Right kidney (tissue), 9 donors: Measurements from ENCODE around the gene PRKG1.
A peak's percentile ranks its signal among the peaks of the same experiment; 100 is the strongest.

ENCODE experiments used
- DNase-seq: peaks from one replicate; pipeline ENCODE4 v3.0.0-alpha.2; 2016
- long read RNA-seq, 8 donors: transcript quantifications; one replicate each; lab custom pipeline, GENCODE V29; 2026

Gene PRKG1
- long read RNA-seq, donor 1, result 0 reads
- long read RNA-seq, donor 2, result 0 reads
- long read RNA-seq, donor 3, result 0 reads
- long read RNA-seq, donor 4, partial matches to known transcripts, result 32 of 32 reads
- long read RNA-seq, donor 4, other reads (novel, unspliced or antisense), result 0 of 32 reads
- long read RNA-seq, donor 5, partial matches to known transcripts, result 6 of 6 reads
- long read RNA-seq, donor 5, other reads (novel, unspliced or antisense), result 0 of 6 reads
- long read RNA-seq, donor 6, result 0 reads
- long read RNA-seq, donor 7, partial matches to known transcripts, result 8 of 8 reads
- long read RNA-seq, donor 7, other reads (novel, unspliced or antisense), result 0 of 8 reads
- long read RNA-seq, donor 8, result 0 reads

DNA sequence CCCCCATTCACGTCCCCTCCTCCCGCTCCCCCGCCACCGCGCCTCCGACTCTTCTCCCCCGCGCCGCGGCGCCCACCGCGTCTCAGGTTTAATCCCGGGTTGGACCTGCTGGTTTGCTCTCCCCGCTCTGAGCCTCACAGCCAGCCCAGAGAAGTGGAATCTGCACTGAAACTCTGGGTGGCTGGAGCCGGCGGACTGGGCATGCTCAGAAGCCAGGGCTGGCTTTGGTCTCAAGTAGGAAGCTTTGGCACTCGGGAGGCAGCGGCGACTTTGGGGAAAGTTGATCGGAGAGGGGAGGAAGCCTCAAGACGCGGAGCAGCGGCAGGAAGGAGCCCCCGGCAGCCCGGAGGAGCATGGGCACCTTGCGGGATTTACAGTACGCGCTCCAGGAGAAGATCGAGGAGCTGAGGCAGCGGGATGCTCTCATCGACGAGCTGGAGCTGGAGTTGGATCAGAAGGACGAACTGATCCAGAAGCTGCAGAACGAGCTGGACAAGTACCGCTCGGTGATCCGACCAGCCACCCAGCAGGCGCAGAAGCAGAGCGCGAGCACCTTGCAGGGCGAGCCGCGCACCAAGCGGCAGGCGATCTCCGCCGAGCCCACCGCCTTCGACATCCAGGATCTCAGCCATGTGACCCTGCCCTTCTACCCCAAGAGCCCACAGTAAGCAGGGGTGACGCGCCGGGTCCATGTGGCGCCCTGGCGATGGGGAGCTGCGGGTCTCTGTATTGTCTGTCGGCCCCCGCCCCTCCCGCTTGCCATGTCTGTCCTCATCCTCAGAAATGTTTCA is at the start of gene PRKG1:
Gene PRKG1 (plus strand): TSS at position 250 of the 791 bp plus-strand sequence.
- DNase-seq, result peak; percentile 90

DNA sequence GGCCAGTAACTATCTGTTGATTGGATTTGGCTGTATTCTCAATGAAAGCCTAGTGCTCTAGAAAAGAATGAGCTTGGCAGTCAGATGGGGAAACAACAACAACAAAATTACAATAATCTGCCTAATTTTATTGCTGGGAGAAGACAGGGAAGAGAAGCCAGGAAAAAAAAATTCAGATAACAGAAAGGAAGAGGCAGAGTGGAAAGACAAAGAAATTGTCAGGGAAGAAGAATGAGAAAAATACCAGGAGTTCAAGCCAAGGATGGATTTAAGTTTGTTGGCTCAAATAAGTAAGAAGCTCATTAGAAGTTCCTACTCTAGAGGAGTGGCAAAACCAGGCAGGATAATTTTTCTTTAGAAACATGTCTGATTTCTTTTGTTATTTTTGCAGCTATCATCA is 45.9 kb upstream of the PRKG1 start:
- DNase-seq, result no peak

DNA sequence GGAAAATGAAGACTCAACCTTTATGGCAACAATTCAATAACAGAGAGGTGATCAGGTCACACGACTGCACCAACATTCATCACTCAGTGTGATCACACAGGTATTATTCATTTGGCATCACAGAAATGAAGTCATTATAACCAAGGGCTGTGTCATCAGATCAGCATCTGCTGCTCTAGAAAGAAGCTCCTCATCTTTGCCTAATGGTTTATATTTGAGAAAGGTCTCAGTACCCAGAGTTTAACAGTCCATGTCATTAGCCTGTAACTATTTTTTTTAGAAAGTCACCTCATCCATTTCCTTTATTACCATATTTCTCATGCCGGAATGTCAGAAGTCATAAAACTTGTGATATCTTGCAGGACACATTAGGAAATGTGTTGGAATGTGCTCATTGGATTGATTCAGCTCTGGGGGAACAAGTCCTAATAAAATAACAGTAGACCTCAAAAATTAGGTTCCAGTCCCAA is 45.1 kb upstream of the PRKG1 start:
- no peak for DNase-seq

DNA sequence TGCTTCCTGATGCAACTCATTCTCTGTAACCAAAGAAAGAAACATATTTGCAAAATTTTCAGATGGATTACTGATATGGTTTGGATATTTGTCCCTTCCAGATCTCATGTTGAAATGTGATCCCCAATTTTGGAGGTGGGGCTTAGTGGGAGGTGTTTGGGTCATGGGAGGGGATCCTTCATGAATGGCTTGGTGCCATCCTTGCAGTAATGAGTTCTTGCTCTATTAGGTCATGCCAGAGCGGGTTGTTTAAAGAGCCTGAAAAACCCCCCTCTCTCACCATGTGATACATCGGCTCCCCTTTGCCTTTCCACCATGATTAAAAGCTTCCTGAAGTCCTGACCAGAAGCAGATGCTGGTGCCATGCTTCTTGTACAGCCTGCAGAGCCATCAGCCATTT is 43.8 kb upstream of the PRKG1 start:
- DNase-seq, result no peak

DNA sequence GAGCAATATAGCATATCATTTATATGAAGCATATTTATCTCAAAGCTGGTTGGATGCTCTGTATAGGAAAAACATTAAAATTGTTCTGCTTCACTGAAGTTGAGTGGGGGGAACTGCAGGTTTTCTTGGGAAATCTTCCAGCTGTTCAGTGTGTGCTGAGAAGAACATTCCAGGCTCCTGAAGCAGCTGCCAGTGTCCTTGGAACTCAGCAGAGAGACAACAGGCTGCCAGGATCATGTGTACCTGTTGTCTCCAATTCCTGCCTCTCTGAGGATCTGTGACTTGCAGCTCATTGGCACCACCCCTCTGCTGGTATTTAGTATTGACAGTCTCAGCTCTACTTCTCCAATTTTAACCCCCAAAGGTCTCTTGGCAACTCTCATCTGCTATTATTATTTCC is 42.3 kb upstream of the PRKG1 start:
- DNase-seq, result no peak

DNA sequence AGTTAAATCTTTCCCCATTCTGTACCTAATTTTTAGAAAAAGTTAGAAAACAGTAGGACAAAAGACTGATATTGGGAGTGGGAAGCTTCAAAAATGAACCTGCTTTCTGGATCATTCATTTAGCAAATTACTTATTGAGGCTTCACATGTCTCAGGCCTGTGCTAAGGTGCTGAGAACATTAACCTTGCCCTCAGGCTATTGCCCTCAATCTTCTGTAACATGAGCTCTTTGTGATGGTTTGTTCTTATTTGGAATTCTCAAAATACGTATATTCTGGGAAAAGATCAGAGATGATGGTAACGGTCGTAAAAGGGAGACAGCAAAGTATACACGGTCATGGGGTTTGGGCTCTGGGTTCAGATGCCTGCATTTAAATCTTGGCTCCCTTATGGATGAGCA is 39.5 kb upstream of the PRKG1 start:
- no peak for DNase-seq

DNA sequence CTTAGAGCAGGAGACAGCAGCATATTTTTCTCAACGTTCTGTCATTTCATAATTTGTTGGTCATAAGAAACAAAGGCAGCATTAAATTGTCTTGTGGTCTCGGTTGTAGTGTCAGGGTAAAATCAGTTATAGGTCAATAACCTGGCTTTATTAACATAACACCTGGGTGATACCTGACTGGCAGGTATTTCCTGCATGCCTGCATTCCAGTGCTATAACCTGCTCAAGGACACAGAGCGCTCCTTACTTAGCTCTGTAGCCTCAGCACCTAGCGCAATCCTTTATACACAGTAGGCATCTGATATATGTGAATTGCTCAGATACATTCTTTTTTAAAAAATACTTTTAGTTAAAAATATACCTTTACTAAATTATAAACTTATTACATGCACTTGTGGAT is 38.9 kb upstream of the PRKG1 start:
- no peak for DNase-seq

DNA sequence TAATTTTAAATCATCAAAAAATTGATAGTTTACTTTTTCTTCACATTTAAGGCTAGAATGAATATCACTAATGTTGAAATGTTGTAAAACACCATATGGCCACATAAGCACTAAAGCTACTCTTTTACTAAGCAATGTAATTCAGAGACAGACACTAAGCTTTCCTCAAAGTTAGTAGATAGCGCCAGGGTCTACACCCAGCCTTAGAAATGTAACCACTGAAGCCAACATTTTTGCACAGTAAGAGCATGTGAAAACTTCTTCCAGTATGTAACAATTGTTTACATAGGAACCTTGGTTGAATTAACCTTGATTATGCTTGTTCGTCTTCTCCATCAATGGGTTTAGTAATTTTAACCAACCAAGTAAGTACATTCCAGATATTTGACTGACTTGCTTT is 28.4 kb upstream of the PRKG1 start:
- DNase-seq, result no peak

DNA sequence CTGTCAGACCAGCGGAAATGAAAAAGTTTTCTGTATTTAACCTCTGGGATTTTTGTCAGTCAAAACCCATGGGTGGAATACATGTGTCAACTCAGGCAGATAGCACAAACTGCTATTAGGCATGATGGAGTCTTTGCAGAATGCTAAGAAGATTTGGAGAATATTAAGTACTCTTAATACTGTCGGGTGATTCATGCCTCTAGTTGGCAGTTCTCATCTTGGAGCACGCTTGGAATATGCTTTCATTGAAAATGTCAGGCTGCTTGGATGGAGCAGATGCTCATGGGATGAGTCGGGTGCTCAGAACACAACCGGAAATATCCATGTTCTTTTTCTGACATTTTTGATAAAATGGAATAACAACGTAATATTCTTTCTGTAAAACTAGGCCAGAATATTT is 27.6 kb upstream of the PRKG1 start:
- no peak for DNase-seq

DNA sequence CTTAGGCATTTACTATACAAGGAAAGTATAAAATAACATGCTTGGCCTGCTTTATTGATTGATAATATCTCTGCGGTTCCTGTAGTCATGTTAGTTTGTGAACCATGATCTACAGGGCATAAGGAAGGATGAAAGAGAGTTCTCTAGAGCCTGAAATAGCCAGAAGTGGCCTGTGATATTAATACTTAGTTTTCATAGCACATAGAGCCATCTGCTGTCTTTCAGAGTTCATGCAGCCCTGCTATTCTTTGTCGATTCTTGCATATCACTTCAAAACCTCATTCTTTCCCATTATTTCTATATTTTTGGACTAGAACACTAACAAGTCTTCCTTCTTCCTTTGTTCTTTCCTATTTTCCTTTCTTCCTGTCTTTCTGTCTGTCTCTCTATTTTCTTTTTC is 26.4 kb upstream of the PRKG1 start:
- DNase-seq, result no peak

DNA sequence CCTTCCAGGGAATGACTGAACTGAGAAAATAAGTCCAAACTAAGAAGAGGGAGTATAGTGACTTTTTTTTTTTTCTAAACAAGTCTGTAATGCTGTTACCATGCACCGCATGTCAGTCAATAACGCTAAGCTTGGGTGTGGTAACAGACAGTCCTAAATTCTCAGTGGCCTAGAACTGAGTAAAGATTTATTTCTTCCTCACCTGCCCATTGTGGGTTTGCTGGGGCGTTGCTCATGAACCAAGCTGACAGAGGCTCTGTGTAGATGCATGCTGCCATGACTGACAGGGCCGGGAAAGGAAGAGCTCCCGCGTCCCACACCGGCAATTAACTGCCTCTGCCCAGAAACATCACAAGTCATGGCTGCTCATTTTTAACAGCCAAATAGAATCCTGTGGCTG is 25.5 kb upstream of the PRKG1 start:
- no peak for DNase-seq

DNA sequence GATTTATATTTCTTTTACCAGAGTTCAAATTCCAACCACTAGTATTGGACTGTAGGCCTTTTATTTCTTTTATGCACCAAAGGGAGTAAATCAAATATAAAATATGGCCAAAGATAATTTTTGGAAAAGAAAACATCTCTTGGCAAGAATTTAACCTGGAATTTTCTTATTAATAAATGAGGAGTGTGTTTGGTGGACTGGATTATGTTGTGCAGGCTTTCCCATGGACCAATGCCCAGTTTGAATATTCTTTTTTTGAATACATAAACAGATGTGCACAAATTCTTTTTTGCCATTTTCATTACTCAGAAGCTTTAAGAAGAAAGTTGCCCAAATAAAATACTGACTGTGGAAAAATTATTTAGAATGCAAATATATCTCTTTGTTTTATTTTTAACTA is 22.1 kb upstream of the PRKG1 start:
- no peak for DNase-seq

DNA sequence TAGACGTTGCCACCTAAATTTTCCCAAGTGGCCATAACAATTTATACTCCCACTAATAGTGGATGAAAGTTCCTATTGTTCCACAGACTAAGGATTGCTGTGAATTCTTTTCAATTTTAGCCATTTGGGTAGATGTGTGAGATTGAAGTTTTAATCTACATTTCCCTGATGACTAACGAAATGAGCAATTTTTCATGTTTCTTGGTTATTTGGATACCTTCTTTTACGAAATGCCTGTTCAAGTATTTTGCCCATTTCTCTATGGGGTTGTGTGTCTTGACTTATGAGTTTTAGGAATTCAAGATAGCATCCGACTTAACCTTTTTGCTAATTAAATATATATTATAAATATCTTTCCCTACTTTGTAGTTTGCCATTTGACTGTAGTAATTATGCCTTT is 16.4 kb upstream of the PRKG1 start:
- no peak for DNase-seq

DNA sequence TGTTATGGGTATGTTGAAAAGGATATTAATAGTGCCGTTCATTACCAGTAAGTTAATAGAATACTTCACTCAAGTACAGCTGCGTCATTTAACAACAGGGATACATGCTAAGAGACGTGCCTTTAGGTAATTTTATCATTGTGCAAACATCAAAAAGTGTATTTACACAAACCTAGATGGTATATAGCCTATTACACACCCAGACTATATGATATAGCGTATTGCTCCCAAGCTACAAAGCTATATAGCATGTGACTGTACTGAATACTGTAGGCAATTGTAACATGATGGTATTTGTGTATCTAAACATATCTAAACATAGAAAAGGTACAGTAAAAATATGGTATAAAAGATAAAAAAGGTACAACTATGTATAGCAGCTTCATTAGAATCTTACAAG is 11.1 kb upstream of the PRKG1 start:
- DNase-seq, result no peak

DNA sequence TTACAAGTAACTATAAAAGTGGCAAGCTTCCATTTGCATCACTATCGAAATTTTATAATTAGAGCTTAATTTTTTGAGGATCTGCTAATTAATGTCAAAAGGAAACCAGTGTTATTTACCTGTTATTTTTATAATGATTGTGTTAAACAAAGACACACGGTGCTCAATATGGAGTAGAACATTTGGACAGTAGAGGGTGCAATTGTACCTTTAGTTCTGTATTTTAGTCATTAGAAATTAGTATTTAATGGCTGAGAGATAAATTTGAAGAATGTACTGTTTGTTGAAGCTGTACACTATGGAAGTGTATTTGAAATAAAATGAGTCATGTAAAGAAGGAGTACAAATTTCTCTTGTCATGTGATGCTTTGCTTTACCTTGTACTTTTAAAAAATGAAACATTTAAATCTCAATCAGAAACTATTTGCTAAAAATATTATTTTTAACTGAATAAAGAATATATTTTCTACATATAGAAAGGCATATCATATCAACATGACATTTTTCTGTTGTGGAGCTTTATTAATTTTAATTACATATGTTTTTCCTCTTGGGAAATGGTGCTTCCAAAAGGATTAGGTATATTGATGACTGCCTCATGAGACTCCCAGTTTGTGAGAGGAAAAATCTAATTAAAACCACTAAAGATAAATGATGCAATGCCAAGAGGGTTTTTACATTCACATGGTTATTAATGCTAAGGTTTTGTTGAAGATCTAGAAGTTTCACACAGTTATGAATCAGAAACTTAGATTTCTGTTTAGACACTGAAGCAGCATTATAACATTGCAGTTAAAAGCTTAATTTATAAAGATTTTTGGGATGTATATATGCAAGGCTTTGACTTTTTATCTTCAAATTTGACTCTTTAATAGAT is 10.4 kb upstream of the PRKG1 start:
- DNase-seq, result no peak

DNA sequence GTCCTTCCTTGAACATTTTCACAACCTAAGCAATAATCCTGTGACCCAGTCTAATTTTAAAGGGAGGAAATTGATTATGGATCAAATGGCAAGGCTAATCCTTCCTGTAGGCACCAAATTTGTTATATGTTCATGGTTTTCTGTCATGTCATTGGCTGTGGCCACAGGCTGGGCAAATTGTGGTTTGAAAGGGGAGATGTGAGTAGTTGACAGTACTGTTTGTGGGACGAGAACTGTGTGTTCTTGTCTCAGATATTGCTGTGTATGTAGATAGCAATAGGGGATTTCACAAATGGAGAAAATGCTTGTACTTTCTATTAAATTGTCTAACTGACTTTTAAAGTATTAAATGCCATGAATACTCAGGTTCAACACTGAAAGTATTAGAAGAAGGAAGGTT is 8.1 kb upstream of the PRKG1 start:
- no peak for DNase-seq

DNA sequence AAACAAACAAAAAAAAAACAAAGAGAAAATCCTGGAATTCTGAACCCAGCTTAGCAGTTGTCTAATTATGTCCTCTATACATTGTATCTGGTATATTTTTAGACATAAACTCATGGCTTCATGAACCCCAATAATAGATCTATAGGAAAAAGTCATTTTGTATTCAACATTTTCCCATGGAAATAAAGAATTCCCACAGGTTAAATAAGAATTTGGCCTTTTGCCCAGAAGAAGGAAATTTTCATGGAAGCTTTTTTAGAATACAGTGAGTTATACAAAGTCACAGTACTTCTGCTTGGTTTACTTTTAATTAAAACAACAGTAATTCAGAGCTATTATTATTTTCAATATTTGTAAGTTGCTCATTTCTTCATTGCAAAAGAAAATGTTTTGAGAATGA is 2.1 kb upstream of the PRKG1 start:
- DNase-seq, result no peak

DNA sequence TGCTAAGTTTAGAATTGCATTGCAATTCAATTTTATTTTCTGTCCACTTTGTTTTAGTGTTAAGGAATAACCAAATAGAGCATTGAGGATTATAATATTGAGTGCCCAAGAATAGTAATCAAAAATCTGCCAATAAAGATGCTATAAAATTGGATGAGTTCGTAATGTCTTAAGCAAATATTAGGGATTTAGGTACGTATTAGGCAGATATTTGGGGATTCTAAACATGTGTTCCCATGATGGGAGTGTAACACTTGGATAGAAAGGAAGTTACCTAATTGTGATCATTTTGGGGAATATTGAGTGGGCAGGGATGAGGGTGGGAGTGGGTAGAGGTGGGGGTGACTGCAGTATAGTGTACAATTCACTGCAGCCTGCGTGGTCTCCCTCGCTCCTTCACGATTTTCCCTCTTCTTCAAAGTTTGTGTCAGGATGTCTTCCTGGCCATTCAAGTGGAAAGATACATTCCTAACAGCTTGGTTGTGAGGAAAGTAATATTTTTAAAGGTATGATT is 1.3 kb upstream of the PRKG1 start:
- DNase-seq, result no peak

DNA sequence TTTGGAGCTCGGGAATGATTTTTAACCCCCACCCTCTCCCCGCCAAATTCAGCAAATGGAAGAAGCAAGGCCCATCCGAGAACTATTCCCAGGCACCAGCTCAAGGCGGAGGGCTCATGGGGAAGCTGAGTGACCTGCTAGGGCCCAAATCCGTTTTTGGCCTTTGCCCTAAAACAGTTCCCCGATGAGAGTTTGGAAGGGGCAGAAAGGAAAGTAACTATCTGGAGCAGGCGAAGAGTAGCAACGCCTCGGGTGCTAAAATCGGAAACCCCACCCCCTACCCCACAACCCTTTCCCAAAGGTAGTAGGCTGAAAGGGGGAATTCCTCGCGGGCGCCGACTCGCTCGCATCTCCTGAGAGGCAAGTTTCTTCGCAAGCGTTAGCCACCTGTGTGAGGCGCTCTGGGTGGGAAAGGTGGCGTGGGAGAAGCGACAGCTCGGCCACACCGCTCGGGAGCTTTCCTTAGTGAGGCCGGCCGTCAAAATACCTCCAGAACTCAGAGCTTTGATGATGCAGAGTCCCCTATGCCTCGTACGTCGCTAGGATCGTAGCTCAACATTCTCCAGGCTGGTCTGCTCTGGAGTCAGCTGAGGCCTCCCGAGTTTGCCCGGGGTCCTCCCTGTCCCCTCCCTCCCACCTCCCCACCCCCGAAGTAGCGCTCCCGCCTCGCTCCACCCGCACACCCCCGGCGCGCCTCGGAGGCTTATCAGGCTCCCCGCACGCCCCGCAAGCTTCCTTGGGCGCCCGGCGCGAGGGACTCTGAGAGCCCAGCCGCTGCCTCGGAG is 642 bp upstream of the PRKG1 start:
- DNase-seq, result peak; percentile 73

DNA sequence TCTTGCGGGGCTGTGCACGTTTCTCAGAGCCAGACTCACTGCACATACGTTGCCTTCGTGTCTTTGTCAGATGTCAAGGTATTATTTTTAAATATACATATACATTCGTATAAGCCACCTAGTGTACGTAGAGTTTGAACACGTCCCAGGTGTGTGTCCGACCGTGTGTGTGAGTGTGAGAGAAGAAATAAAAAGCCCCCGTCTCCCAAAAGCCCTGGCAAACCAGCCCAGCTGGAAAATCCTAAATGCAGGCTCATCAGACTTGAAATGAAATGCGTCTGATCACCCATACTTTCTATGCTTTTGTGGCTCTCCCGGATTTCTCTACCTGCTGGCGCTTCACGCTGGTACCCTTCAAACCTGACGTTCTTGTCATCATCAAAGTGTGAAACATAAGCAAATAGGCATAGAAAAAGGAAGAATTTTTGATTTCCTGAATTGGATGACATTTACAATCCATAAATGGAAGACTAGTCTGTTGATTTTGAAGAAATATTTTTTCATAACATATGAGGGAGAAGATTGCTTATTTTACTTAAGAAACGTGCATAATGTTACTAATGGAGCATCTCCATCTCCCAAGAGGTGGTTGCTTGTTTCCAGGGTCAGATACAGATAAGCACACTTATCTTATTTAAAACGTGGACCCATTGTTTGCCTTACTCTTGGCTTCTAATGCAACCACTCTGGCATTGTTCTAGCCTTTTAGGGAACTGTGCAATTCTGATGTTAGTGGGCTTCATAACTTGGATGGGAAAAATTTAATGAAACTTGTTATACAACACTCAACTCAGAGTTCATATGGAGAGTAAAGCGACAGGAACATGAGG is 971 bp downstream of the PRKG1 start:
- no peak for DNase-seq

DNA sequence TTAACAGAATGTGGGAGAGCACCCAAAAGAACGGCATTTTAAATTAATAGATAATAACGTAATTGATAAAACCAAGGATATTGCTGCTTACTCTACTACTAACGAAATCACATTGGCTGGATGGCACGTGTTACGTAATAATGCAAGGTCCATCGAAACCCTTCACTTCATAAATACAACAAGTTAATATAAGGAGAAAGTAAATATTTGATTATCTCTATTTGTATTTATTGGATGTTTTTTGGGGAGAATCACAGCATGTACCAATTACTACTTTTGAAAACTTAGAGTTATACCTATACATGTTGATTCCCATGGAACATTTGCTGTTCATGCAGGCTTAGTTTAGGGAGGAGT is 1.6 kb downstream of the PRKG1 start:
- DNase-seq, result no peak
